Dendritic cell treated with granulocyte-macrophage colony-stimulating factor and Interleukin-4, amounts not matched to agents 40 ng/mL and 50 ng/mL, for 4 days (primary cell): Measurements from ENCODE around the gene CEP72.
"Not testable (repeated sequence)": the region's sequence is repeated elsewhere in the genome, so short reads cannot be mapped to it uniquely, and the experiment has no call there.

Source experiments
- H3K27ac Mint-ChIP-seq: one replicate; pipeline ENCODE4 v1.8.0; 2022; ENCODE audit warnings: mild to moderate bottlenecking, mixed read lengths
- H3K27me3 Mint-ChIP-seq: one replicate; pipeline ENCODE4 v1.8.0; 2022; ENCODE audit warnings: mild to moderate bottlenecking, mixed read lengths
- H3K36me3 Mint-ChIP-seq: one replicate; pipeline ENCODE4 v1.8.0; 2022; ENCODE audit warnings: low read depth, mixed read lengths
- H3K4me1 Mint-ChIP-seq: one replicate; pipeline ENCODE4 v1.8.0; 2022; ENCODE audit warnings: low read depth, mixed read lengths
- H3K4me3 Mint-ChIP-seq: one replicate; pipeline ENCODE4 v1.8.0; 2022; ENCODE audit warnings: mild to moderate bottlenecking, moderate library complexity, mixed read lengths
- H3K9me3 Mint-ChIP-seq: one replicate; pipeline ENCODE4 v1.8.0; 2022; ENCODE audit warnings: mixed read lengths
- intact Hi-C: fragments of 100-400 bp; cut with micrococcal nuclease; formaldehyde crosslinking; loops from one replicate; pipeline ENCODE4 v1.15.0; 2022

The CEP72 gene

DNA sequence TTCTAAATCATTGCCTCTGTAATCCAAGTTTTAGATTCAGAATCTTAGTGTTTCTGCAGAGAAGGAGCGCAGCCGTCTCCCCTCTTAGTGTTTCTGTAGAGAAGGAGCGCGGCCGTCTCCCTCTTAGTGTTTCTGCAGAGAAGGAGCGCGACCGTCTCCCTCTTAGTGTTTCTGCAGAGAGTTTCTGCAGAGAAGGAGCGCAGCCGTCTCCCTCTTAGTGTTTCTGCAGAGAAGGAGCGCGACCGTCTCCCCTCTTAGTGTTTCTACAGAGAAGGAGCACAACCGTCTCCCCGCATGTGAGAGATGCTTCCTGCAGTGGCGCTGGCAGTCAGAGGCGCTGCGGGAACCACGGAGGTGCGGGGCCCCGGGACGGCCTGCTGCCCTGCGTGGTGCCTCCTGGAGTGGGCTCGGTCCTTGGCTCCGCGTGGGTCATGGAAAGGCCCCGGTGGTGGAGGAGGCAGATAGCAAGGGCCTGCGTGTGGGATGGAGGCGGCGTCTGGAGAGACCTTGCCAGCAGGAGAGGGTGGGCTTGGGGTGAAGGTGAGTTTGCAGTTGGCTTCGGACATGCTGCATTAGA, 10.9 kb downstream of the CEP72 start:
- Mint-ChIP-seq H3K36me3 (peaks cover 64% of the 10 kb centered on the region), H3K27me3 (no peaks in the 10 kb centered on the region), H3K27ac (no peak overlapping the region), H3K4me1 (no peaks in the 10 kb centered on the region), H3K9me3 (no peaks in the 10 kb centered on the region), H3K4me3 (no peak overlapping the region)
- intact Hi-C loops, result no loop called here

DNA sequence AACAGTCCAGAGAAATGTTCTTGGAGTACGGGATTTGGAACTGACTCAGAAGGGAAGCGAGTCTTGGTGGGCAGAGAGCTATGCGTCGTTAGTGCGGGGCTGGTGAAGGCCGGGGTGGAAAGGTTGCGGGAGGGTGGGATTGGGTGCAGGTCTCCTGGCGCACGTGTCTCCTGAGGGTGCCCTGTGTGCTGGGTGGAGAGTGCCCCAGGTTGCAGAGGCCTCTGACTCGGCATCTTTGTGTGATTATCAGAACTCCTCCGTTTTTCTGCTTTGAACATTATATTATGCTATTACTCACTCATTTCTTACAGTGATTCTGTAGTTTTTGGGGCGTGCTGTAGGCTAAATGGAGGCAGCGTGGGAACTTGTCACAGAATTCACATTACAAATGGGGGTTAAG, 11.4 kb downstream of the CEP72 start:
- H3K4me1 Mint-ChIP-seq, result no peaks in the 10 kb centered on the region
- no peaks in the 10 kb centered on the region for H3K9me3 Mint-ChIP-seq
- no peaks in the 10 kb centered on the region for H3K27me3 Mint-ChIP-seq
- no peak overlapping the region for H3K4me3 Mint-ChIP-seq
- intact Hi-C loops, result no loop called here
- H3K36me3 Mint-ChIP-seq, result peaks cover 65% of the 10 kb centered on the region
- H3K27ac Mint-ChIP-seq, result no peak overlapping the region

DNA sequence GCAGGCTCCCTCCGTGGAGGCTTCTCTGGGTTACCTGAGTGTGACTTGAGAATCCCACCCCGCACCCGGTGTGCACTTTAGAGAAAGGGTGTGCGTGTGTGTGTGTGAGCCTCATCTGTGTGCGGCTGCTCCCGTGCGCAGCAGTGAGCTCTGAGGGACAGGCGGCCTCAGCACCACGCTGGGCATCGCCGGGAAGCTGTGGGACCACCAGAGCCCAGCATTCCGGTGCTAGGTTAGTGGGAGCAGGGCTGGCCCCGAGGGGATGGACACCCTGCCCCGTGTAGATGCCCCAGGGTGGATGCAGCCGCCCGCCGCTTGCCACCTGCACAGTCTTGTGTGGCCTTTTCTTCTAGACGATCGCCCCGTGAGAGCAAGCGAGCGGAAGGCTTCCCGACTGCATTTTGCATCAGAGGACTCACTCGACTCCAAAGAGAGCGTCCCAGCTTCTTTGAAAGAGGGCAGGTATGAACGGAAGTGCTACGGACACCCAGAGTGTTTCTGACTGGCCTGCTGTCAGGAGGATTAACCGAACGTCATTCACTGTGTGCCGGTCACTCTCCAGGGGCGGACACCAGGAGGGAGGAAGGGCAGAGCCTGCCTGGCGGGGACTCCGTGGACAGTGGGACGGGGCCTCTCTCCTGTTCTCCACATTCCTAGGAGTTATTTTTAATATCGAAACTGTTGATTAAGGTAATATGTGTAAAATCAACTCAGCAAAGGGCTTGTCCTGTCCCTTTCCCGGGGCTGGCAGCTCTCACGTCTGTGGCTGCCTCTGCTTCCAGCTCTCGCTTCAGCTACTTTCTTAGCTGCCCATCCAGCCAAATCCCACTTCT, 12.2 kb downstream of the CEP72 start:
- Mint-ChIP-seq H3K9me3 (no peaks in the 10 kb centered on the region), H3K4me1 (no peaks in the 10 kb centered on the region), H3K27ac (no peak overlapping the region), H3K36me3 (peaks cover 62% of the 10 kb centered on the region), H3K4me3 (no peak overlapping the region), H3K27me3 (no peaks in the 10 kb centered on the region)
- intact Hi-C loops, result no loop called here

DNA sequence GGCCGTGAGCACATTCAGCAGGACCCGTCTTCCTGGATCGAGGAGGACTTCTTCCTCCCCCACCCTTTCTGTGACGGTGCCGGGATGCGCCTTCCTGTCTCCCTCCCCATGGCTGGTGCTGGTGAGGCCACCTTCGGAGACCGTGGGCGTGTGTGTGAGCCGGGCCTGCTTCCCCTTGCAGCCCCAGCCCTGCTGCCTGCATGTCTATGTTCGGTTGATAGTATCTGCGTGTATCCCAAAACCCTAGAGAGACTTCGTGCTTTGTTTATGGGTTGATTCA, 12.8 kb downstream of the CEP72 start:
- intact Hi-C loops, result no loop called here
- no peak overlapping the region for H3K27ac Mint-ChIP-seq
- no peaks in the 10 kb centered on the region for H3K9me3 Mint-ChIP-seq
- H3K4me3 Mint-ChIP-seq, result no peak overlapping the region
- peaks cover 56% of the 10 kb centered on the region for H3K36me3 Mint-ChIP-seq
- no peaks in the 10 kb centered on the region for H3K27me3 Mint-ChIP-seq
- H3K4me1 Mint-ChIP-seq, result no peaks in the 10 kb centered on the region

DNA sequence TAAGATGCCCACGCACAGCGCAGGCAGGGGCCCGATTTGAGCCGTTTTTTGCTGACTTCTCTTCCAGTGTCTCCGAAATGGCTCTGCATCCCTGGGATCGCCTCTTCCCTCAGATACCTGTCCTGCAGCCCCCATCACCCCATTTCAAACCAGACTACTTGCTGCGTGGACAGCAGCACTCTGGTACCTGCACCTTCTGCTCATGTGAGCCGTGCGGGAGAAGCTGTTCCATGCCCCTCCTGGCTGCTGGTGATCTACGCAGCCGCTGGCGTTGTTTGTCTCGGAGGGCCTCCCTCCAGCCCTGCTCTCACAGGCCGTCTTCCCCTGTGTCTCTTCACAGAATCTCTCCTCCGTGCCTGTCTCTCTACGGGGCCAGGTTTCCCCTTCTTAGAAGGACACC, 13.4 kb downstream of the CEP72 start:
- no peaks in the 10 kb centered on the region for H3K9me3 Mint-ChIP-seq

DNA sequence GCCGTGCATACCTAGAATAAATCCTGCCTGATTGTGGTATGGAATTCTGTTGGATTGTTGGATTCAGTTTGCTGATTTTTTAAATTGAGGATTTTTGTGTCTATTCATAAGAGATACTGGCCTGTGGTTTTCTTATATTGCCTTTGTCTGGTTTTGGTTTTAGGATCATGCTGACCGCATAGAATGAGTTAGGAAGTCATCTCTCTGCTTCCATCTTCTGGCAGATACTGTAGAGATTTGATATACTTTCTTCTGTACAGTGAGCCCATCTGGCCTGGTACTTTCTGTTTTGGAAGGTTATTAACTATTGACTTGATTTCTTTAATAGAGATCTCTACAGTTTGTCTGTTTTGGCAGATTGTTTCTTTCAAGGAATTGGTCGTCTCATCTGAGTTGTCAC, 14.7 kb downstream of the CEP72 start:
- H3K36me3 Mint-ChIP-seq, result peaks cover 37% of the 10 kb centered on the region
- H3K27me3 Mint-ChIP-seq, result no peaks in the 10 kb centered on the region
- no peaks in the 10 kb centered on the region for H3K4me1 Mint-ChIP-seq
- H3K27ac Mint-ChIP-seq, result no peak overlapping the region
- intact Hi-C loops, result no loop called here
- H3K9me3 Mint-ChIP-seq, result no peaks in the 10 kb centered on the region
- H3K4me3 Mint-ChIP-seq, result no peak overlapping the region

More for the DNA sequence above, 13.4 kb downstream of the CEP72 start:
- peaks cover 50% of the 10 kb centered on the region for H3K36me3 Mint-ChIP-seq
- H3K4me3 Mint-ChIP-seq, result no peak overlapping the region
- H3K27me3 Mint-ChIP-seq, result no peaks in the 10 kb centered on the region
- no peaks in the 10 kb centered on the region for H3K4me1 Mint-ChIP-seq
- no peak overlapping the region for H3K27ac Mint-ChIP-seq
- intact Hi-C loops, result no loop called here

DNA sequence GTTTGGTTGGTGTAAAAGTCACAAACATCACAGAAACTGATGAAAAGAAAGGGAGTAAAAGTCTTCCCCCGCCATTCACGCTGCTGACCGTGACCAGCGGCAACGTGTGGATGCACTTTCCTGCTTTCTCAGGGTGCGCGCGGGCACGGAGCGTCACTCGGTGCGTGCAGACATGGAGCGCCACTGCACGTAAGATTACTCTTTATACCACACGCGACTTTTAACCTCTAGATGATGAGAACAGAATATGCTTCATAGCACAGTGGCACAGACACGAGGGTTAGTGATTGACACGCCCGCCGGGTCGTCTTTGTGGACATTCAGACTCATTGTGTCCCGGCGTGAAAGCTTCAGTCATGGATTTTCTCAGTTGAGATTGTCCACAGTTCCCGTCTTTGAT, 15.7 kb downstream of the CEP72 start:
- Mint-ChIP-seq H3K27ac (no peak overlapping the region), H3K36me3 (peaks cover 32% of the 10 kb centered on the region), H3K9me3 (no peaks in the 10 kb centered on the region), H3K27me3 (no peaks in the 10 kb centered on the region), H3K4me3 (no peak overlapping the region), H3K4me1 (no peaks in the 10 kb centered on the region)
- intact Hi-C loops, result no loop called here

DNA sequence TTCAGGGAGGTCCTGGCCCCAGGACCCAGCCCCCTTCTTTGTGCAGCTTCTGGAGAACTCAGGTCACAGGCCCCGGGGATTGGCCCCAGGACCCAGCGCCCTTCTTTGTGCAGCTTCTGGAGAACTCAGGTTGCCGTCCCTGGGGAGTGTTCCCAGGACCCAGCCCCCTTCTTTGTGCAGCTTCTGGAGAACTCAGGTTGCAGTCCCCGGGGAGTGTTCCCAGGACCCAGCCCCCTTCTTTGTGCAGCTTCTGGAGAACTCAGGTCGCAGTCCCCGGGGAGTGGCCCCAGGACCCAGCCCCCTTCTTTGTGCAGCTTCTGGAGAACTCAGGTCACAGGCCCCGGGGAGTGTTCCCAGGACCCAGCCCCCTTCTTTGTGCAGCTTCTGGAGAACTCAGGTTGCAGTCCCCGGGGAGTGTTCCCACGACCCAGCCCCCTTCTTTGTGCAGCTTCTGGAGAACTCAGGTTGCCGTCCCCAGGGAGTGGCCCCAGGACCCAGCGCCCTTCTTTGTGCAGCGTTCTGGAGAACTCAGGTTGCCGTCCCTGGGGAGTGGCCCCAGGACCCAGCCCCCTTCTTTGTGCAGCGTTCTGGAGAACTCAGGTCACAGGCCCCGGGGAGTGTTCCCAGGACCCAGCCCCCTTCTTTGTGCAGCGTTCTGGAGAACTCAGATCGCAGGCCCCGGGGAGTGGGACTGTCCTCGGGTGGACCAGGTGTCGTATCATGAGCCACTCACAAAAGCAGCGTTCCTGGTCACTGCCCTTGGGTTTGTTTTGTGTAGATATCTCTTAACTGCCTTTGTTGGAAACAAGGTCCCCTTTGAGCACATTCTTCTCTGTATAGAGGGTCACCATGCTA, 16.4 kb downstream of the CEP72 start:
- H3K9me3 Mint-ChIP-seq, H3K27ac Mint-ChIP-seq, H3K27me3 Mint-ChIP-seq, H3K4me3 Mint-ChIP-seq, intact Hi-C loops, H3K4me1 Mint-ChIP-seq: not testable (repeated sequence)
- peaks cover 26% of the 10 kb centered on the region for H3K36me3 Mint-ChIP-seq

DNA sequence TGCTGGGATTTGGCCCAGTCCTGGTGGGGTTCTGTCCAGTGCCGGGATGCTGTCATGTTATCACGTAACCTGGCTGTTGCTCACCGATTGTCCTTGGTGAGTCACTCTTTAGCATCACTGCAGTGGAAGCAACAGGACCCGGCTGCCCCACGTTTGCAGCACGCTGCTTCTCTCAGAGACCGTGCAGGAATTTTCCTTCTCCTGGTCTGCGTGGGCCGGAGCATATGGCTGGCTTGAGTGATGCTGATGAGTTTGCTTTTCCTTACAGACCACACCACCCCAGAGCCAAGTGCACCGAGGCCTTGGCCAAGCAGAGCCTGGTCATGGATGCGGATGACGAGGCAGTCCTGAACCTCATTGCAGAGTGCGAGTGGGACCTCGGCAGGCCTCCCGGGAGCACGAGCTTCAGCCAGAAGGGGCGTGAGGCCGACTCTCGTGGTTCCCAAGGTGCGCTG, 21.4 kb downstream of the CEP72 start:
- no peaks in the 10 kb centered on the region for H3K4me1 Mint-ChIP-seq
- H3K4me3 Mint-ChIP-seq, result no peak overlapping the region
- no peak overlapping the region for H3K27ac Mint-ChIP-seq
- intact Hi-C loops, result no loop called here
- no peaks in the 10 kb centered on the region for H3K27me3 Mint-ChIP-seq
- peaks cover 37% of the 10 kb centered on the region for H3K36me3 Mint-ChIP-seq
- no peaks in the 10 kb centered on the region for H3K9me3 Mint-ChIP-seq

DNA sequence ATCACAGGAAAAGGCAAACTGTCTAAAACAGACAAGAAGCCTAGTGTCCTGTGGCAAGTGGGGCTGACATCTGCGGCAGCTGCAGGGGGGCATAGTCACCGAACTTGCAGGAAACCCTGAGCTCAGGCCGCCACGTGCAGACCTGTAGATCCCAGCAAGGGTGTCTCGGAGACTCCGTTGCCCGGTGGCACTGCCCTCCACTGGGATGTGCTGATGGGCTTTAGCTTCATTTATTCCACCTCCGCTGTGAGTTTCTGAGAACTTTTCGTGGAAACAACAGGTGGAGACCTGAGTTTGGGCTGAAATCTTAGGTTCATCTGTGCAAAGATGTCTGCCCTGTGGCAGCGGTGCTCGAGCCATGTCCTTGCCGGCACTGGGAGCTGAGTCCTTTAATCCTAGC, 22.1 kb downstream of the CEP72 start:
- Mint-ChIP-seq H3K4me3 (no peak overlapping the region), H3K36me3 (peaks cover 44% of the 10 kb centered on the region), H3K27ac (no peak overlapping the region), H3K27me3 (no peaks in the 10 kb centered on the region), H3K4me1 (no peaks in the 10 kb centered on the region), H3K9me3 (no peaks in the 10 kb centered on the region)
- intact Hi-C loops, result no loop called here

DNA sequence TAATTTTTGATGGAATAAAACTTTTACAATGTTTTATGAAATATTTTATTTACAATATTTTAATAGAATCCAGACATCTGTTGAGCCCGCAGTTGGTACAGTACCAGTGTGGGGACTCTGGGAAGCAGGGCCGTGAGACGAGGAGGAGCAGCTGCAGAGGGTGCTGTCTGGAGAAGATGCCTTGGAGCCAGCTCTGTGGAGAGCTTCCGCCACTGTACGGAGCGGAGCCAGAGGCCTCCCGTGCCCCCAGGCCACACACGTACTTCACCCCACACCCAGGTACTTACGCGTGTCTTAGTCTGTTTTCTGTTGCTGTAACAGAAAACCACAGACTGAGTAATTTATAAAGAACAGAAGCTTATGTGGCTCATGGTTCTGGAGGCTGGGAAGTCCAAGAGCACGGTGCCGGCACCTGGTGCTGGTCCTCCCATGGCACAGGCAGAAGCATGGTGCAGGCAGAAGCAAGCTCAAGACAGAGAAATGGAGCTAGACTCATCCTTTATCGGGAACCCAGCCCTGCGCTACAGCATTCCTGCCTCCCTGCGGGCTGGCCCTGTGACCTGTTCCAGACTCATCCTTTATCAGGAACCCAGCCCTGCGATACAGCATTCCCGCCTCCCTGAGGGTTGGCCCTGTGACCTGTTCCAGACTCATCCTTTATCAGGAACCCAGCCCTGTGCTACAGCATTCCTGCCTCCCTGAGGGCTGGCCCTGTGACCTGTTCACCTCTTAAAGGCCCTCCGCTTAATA, 23.3 kb downstream of the CEP72 start:
- intact Hi-C loops, result no loop called here
- Mint-ChIP-seq H3K4me3 (no peak overlapping the region), H3K9me3 (no peaks in the 10 kb centered on the region), H3K4me1 (no peaks in the 10 kb centered on the region), H3K36me3 (peaks cover 57% of the 10 kb centered on the region), H3K27me3 (no peaks in the 10 kb centered on the region), H3K27ac (no peak overlapping the region)

DNA sequence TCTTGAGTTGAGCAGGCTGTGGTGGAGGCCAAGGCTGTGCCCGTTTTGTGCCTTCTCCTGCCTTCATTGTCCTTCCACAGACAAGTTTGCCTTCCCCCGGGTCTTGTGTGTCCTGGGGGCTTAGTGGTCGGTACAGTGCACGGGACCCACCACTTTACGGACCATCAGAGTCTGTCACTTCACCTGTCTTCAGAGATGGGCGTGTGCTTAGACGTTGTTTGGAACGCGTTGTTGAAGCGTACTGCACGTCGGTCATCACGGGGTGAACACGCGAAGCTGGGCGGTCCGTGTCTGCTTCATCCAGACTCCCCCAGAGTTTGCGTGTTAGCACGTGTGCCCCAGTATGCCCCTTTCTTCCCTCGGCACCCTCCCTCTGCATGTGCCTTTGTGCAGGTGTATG, 24.8 kb downstream of the CEP72 start:
- Mint-ChIP-seq H3K4me3 (no peak overlapping the region), H3K27me3 (no peaks in the 10 kb centered on the region), H3K36me3 (peaks cover 72% of the 10 kb centered on the region), H3K9me3 (no peaks in the 10 kb centered on the region), H3K27ac (no peak overlapping the region), H3K4me1 (no peaks in the 10 kb centered on the region)
- intact Hi-C loops, result no loop called here

DNA sequence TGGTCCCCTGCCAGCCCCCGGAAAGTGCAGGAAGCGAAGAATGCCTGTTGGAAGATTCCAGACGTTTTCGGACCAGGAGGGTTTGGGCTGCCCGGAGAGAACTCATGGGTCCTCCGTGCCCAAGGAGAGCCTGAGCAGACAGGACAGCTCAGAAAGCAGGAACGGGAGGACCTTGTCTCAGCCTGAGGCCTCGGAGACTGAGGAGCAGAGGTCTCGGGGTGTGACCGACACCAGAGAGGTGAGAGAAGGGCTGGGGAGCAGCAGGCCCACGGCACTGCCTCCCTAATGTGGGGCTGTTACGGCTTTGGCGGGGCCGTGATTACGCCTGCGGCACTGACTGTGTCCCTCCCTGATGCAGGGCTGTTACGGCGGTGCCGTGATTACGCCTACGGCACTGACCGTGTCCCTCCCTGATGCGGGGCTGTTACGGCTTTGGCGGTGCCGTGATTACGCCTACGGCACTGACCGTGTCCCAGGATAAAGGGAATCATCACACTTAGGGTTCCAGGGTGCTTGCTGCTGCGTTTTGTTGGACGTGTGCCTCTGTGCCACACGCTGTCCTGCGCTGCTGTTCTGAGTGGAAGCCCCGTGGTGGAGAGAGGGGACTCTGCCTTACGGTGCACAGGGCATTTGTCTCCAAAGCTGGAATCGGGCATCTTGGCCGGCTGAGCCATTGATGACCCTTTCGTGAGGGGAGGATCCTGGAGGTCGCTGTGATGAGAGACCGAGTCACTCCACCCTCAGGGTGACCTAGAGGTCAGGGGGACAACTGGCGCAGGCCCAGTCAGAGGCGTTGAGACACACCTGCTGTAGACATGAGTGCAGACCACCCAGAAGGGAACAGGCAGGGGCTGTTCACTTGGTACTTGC, 25.7 kb downstream of the CEP72 start:
- H3K4me1 Mint-ChIP-seq, result no peaks in the 10 kb centered on the region
- no peaks in the 10 kb centered on the region for H3K9me3 Mint-ChIP-seq
- H3K27me3 Mint-ChIP-seq, result no peaks in the 10 kb centered on the region
- H3K27ac Mint-ChIP-seq, result no peak overlapping the region
- H3K4me3 Mint-ChIP-seq, result no peak overlapping the region
- intact Hi-C loops, result no loop called here
- peaks cover 80% of the 10 kb centered on the region for H3K36me3 Mint-ChIP-seq
